ENCODE data around the gene COA8. TPM values are rescaled to one million over a fixed set of nuclear protein-coding genes. Genes with fewer than 3 reads are reported as not detected.

Gene COA8
- total and polyA plus RNA-seq, 9 of the 15 experiments (the other 6 are each of a cell fraction or from before 2014, with no cell fraction given): 5.0 to 35.3 (median 25.7) TPM

DNA sequence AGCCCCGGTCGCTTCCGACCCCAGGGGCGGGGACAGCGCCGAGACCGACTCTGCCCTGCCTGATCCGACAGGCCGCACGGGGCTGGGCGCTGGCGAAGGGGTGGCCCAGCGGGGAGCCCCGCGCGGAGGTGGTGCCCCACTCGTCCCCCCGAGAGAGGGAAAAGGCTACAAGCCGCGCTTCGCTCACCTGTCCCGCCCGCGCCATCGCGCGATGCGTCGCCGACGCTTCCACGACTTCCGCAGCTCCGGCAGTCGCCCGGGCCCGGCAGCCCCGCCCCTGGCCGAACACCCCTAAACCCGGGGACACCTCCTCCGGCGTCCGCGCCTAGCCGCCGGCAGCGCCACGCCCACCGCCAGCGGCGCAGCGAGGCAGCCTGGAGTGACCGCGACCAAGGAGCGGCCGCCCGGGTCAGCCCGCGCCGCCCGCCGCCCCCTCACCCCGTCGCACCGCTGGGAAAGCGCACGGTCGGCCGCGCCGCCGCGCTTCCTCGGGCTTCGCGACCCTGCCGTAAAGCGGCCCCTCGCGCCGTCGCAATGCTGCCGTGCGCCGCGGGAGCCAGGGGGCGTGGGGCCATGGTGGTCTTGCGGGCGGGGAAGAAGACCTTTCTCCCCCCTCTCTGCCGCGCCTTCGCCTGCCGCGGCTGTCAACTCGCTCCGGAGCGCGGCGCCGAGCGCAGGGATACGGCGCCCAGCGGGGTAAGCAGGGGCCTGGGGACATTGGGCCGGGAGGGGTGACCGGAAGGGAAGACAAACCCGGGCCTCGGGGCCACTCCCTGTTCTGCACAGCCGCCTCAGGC lies at the start of gene COA8, which contains the start of gene BAG5 (continued):
- TF ChIP-seq JUN (IDR thresholded peaks at IDR 0.05; ENCODE audit: borderline replicate concordance, low read depth, low read length) (no peak), JUN (CRISPR knock-in tag; IDR thresholded peaks at IDR 0.05; ENCODE audit: borderline replicate concordance) (peak; percentile 36; the same call in 1 of the 2 replicates), FOXK2 (conservative IDR thresholded peaks at IDR 0.05 in 1 of 2, IDR thresholded peaks at IDR 0.05 in 1 of 2; ENCODE audit: low read depth in 2 of 2) (no peak), TEAD4 (IDR thresholded peaks at IDR 0.05; ENCODE audit: low read length) (no peak), TEAD4 (CRISPR knock-in tag; IDR thresholded peaks at IDR 0.05; ENCODE audit: borderline replicate concordance) (no peak), ZNF707 (CRISPR knock-in tag; conservative IDR thresholded peaks at IDR 0.05) (no peak), SRSF7 (optimal IDR thresholded peaks at IDR 0.05; ENCODE audit: low read depth, low read length) (no peak), TBL1XR1 (IDR thresholded peaks at IDR 0.05; ENCODE audit: low read length in 2 of 2) (no peak), GTF2E2 (tag; IDR thresholded peaks at IDR 0.05) (no peak), HMG20B (CRISPR knock-in tag; IDR thresholded peaks at IDR 0.05) (no peak), PTBP1 (IDR thresholded peaks at IDR 0.05; ENCODE audit: low read depth, low read length) (no peak), EHMT2 (IDR thresholded peaks at IDR 0.05) (no peak), CBX3 (IDR thresholded peaks at IDR 0.05; ENCODE audit: borderline replicate concordance in 1 of 2, low read length in 2 of 2) (no peak), SP1 (CRISPR knock-in tag; IDR thresholded peaks at IDR 0.05) (peak; percentile 72), ZNF766 (CRISPR knock-in tag; conservative IDR thresholded peaks at IDR 0.05) (no peak), CBFA2T2 (conservative IDR thresholded peaks at IDR 0.05) (no peak), ZNF445 (CRISPR knock-in tag; IDR thresholded peaks at IDR 0.05; ENCODE audit: low read depth) (no peak), HCFC1 (IDR thresholded peaks at IDR 0.05; ENCODE audit: low read depth, low read length) (peak; percentile 64; the same call in 1 of the 2 replicates), NCOA1 (IDR thresholded peaks at IDR 0.05; ENCODE audit: low read depth) (no peak), BCLAF1 (IDR thresholded peaks at IDR 0.05; ENCODE audit: borderline replicate concordance in 1 of 2, control insufficient read depth in 1 of 2, low read depth in 2 of 2, low read length in 1 of 2) (no peak), HIVEP1 (CRISPR knock-in tag; IDR thresholded peaks at IDR 0.05) (no peak)
- TF ChIP-seq, protein P1, sequence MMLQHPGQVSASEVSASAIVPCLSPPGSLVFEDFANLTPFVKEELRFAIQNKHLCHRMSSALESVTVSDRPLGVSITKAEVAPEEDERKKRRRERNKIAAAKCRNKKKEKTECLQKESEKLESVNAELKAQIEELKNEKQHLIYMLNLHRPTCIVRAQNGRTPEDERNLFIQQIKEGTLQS (IDR thresholded peaks at IDR 0.05): no peak
- TF ChIP-seq, protein P1 (CRISPR knock-in tag; conservative IDR thresholded peaks at IDR 0.05): no peak
- TF ChIP-seq, protein P2, sequence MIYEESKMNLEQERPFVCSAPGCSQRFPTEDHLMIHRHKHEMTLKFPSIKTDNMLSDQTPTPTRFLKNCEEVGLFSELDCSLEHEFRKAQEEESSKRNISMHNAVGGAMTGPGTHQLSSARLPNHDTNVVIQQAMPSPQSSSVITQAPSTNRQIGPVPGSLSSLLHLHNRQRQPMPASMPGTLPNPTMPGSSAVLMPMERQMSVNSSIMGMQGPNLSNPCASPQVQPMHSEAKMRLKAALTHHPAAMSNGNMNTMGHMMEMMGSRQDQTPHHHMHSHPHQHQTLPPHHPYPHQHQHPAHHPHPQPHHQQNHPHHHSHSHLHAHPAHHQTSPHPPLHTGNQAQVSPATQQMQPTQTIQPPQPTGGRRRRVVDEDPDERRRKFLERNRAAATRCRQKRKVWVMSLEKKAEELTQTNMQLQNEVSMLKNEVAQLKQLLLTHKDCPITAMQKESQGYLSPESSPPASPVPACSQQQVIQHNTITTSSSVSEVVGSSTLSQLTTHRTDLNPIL (CRISPR knock-in tag; IDR thresholded peaks at IDR 0.05): no peak
